Left ventricle myocardium inferior (tissue), 1 donor: Measurements from ENCODE around the gene HOXA3. TPM values are rescaled to one million over a fixed set of nuclear protein-coding genes. Genes with fewer than 3 reads are reported as not detected.

Experiments used
- DNase-seq: peaks from one replicate; pipeline ENCODE4 v3.0.0-alpha.2; 2020
- H3K27ac ChIP-seq: fragments of 200-600 bp; replicated peaks from 2 replicates; pipeline ENCODE4 v1.8.0; 2021
- H3K27me3 ChIP-seq: fragments of 200-600 bp; 2 replicates; pipeline ENCODE4 v1.8.0; 2021; ENCODE audit warnings: low read depth
- H3K36me3 ChIP-seq: fragments of 200-600 bp; 2 replicates; pipeline ENCODE4 v1.8.0; 2021
- H3K4me1 ChIP-seq: fragments of 200-600 bp; 2 replicates; pipeline ENCODE4 v1.8.0; 2021
- H3K4me3 ChIP-seq: fragments of 200-600 bp; 2 replicates; pipeline ENCODE4 v1.8.0; 2021; ENCODE audit warnings: mild to moderate bottlenecking, moderate library complexity
- H3K9me3 ChIP-seq: fragments of 200-600 bp; replicated peaks from 2 replicates; pipeline ENCODE4 v1.8.0; 2021
- CTCF ChIP-seq: fragments of 200-600 bp; IDR thresholded peaks from 2 replicates; pipeline ENCODE4 v1.8.0; 2021; ENCODE audit warnings: antibody characterized with exemption, mild to moderate bottlenecking, borderline replicate concordance
- intact Hi-C: fragments of 100-400 bp; cut with micrococcal nuclease; formaldehyde crosslinking; loops from one replicate; pipeline ENCODE4 v1.11.0; 2022
- total RNA-seq: library from RNA; stranded (reverse); fragmentation: NEBNext Ultra II Directional; extraction: Animal tissue kit (Norgen Biotek cat#: 25700); gene quantifications from one replicate; pipeline ENCODE4 v1.2.1, GENCODE V29; 2021
- donor health status: DM: no; HTN: yes; CAD: no; lungs with severe emphysema.

Gene HOXA3
- total RNA-seq, 1 donor from 2014 or later: not detected

DNA sequence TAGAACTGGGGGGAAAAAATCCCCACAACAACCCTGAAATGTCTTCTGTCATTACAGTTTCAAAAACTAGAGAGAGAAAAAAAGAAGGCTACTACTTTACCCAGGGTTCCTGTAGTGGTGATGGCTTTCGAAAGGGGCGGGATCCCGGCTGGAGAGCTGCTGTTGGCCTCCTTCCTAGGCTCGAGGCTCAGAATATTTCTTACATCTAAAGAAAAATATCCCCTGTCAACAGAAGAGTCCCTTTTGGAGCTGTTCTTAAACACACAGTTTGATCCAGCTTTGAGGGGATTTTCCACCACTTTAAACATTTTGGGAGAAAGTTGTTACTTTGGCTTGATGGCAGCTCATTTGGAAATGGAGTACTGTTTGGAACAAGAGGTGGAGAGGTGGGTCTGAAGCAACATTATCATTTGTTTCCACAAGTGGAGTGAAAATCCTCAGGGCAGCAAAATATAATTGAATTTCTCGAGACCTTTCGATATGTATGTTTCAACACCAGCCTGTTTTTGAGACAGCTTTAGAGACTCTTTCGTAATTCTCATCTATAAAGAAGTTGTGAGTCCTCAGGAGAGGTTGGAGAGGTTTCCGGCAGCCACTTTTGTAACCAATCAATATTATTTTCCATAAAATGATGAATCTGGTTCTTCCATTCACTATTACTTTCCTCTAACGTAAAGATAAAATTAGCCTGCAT, 42.5 kb upstream of the HOXA3 start:
- intact Hi-C loops: loop anchor here (5.0 kb wide), 1 partner anchor 882 kb away; no protein-coding TSS in a partner anchor
- H3K27ac ChIP-seq: no peak overlapping the region

DNA sequence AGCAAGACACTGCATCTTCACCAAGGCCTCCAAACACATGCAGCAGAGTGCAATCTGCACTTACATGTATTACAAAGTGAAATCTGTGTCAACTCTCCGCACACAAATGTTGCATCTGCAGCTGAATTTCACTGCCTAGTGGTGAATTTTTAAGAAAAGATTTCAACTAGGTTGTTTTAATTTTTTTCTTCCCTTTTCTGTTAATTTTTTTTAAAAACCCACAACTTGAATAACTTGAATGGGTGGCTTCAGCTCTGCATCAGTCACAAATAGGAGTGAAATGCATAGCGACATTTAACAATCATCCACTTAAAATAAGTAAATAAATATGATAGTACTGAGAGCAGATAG, 41.6 kb upstream of the HOXA3 start:
- Histone ChIP-seq H3K4me1 (peaks cover 32% of the 10 kb centered on the region), H3K27me3 (peaks cover 100% of the 10 kb centered on the region), H3K4me3 (no peak overlapping the region), H3K27ac (no peak overlapping the region), H3K9me3 (no peaks in the 10 kb centered on the region), H3K36me3 (no peaks in the 10 kb centered on the region)
- DNase-seq: no peak
- no peak for TF ChIP-seq CTCF
- intact Hi-C loops: no loop called here

More for the DNA sequence above, 42.5 kb upstream of the HOXA3 start:
- TF ChIP-seq CTCF: no peak
- Histone ChIP-seq H3K4me1 (peaks cover 32% of the 10 kb centered on the region), H3K36me3 (no peaks in the 10 kb centered on the region), H3K27me3 (peaks cover 99% of the 10 kb centered on the region), H3K9me3 (no peaks in the 10 kb centered on the region), H3K4me3 (no peak overlapping the region)
- no peak for DNase-seq

DNA sequence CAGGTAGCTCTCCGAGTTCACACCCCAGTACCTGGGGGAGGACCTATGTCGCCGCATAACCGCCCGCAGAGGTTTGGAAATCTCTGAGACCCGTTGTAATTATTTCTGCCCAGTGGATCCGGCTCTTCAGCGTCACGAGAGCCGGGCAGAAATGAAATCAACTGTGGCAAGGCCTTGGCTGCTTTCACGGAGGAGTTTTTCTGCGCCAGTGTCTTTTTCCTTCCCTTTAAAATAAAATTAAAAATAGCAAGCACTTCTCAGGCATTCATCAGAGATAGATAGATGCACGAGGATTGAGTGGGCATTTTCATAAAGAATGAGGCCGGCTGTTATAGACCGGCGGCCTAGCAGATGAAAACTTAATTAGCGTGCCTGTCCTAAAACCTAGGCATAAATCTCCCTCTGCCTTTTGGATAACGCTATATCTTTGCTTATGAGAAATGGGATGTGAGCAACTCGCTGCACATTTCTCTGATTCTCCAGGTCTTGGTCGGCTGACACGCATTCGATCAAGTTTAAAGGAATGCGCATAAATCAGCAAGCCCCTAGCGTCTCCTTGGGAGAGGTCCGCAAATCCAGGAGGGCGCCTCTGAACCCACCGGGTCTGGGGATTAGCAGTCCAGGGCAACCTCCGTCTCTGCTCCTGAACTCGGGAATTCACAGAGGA, 41.1 kb upstream of the HOXA3 start:
- no peak for DNase-seq
- Histone ChIP-seq H3K27me3 (peaks cover 100% of the 10 kb centered on the region), H3K36me3 (no peaks in the 10 kb centered on the region), H3K27ac (no peak overlapping the region), H3K4me3 (peak overlapping the region; percentile 54), H3K9me3 (no peaks in the 10 kb centered on the region), H3K4me1 (peaks cover 32% of the 10 kb centered on the region)
- intact Hi-C loops: no loop called here
- TF ChIP-seq CTCF: no peak

DNA sequence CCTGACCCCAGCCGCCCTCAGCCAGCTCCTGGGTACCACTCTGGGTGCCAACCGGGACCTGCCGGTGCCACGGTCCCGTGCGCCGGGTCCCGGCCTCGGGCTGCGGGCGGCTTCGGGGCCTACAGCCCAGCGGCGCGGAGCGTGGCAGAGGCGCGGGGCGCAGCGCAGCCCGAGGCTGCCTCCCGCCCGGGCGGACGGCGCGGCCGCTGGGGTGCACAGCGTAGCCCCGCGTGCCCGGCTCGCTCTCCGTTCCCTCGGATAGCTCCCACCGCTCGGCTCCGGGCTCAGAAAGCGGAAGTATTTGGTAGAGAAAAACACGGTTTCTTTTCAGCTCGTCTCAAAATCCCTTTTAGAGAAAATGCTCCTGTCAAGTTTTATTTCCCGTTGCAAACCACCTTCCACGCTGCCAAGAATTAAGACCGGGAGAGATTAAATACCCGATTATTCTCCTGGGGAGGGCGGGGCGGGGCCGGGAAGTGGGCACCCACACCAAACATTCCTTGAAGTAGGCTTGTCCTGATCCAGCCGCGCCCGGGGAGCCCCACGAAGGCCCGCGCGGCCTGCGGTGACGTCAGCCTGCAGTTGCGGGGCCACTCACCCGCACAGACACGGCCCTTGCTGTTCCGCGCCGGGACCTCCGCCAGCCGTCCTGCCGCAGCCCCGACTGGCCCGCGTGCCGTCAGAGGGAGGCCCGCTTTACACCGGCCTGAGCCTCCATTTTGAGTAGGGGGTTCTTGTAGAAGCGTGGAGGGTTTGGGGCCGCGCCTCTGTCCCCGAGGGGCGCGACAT, 40.4 kb upstream of the HOXA3 start:
- Histone ChIP-seq H3K27ac (no peak overlapping the region), H3K9me3 (no peaks in the 10 kb centered on the region), H3K36me3 (no peaks in the 10 kb centered on the region), H3K27me3 (peaks cover 100% of the 10 kb centered on the region), H3K4me1 (peaks cover 38% of the 10 kb centered on the region), H3K4me3 (peak overlapping the region; percentile 54)
- no peak for DNase-seq
- no peak for TF ChIP-seq CTCF
- intact Hi-C loops: no loop called here

DNA sequence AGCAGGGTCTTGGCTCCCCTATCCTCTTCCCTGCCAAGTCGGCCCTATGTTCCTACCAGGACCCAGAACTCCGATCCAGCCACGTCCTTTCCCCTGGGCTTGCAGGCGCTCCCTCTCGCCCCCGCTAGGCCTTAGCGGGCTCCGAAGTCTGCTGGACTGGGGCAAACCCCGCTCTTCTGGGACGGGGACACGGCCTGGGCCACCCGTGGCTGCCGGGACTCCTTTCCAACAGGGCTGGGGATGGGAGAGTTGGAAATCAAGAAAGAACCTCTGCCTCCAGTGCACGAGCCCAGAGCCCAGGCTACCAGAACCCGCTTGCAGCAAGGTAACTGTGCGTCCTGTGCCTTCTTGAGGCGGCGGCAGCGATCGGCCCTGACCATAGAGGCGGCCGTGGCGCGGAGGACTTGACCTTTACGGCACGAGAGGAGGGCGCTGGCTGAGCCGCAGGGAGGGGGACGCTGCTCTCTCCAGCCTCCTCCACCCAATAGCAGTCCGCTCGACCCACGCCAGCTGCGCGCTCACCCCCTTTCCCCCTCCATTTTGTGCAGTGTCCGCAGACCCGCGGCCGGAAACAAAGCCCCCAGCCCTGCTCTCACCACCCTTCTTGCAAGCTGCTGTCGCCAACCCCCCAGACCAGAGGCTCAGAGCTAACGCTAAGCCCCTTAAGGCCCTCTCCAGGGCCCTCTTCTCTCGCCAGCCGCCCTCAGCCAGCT, 39.6 kb upstream of the HOXA3 start:
- Histone ChIP-seq H3K4me1 (peaks cover 41% of the 10 kb centered on the region), H3K36me3 (no peaks in the 10 kb centered on the region), H3K27me3 (peaks cover 100% of the 10 kb centered on the region), H3K4me3 (peak overlapping the region; percentile 54), H3K27ac (no peak overlapping the region), H3K9me3 (no peaks in the 10 kb centered on the region)
- intact Hi-C loops: no loop called here
- no peak for DNase-seq
- no peak for TF ChIP-seq CTCF
